ENCODE results near the gene SLC66A2.
"Not testable (repeated sequence)": the region's sequence is repeated elsewhere in the genome, so short reads cannot be mapped to it uniquely, and the experiment has no call there.

SLC66A2 gene

GRCh38 chr18:79878741-79879378 lies 72.6 kb downstream of the SLC66A2 start:
- no peak for TF ChIP-seq CSRNP3 (CRISPR knock-in tag; IDR thresholded peaks at IDR 0.05)
- TF ChIP-seq ZFP30 (CRISPR knock-in tag; IDR thresholded peaks at IDR 0.05): no peak
- no peak for TF ChIP-seq PPARA (CRISPR knock-in tag; IDR thresholded peaks at IDR 0.05; ENCODE audit: borderline replicate concordance)
- no peak for TF ChIP-seq TSHZ2 (CRISPR knock-in tag; IDR thresholded peaks at IDR 0.05)
- no peak for TF ChIP-seq POU6F1 (CRISPR knock-in tag; IDR thresholded peaks at IDR 0.05; ENCODE audit: borderline replicate concordance, low read depth)
- no peak for TF ChIP-seq ARNTL (CRISPR knock-in tag; IDR thresholded peaks at IDR 0.05; ENCODE audit: borderline replicate concordance, low read depth)
- TF ChIP-seq OSR1 (CRISPR knock-in tag; IDR thresholded peaks at IDR 0.05): no peak
- no peak for TF ChIP-seq ZC3H10 (CRISPR knock-in tag; IDR thresholded peaks at IDR 0.05)
- no peak for TF ChIP-seq ESRRG (CRISPR knock-in tag; IDR thresholded peaks at IDR 0.05)
- no peak for TF ChIP-seq RARB (CRISPR knock-in tag; IDR thresholded peaks at IDR 0.05)
- no peak for TF ChIP-seq CSDC2 (CRISPR knock-in tag; IDR thresholded peaks at IDR 0.05)
- no peak for TF ChIP-seq ZNF8 (CRISPR knock-in tag; IDR thresholded peaks at IDR 0.05)
- no peak for TF ChIP-seq BACH2 (CRISPR knock-in tag; IDR thresholded peaks at IDR 0.05; ENCODE audit: borderline replicate concordance)
- no peak for TF ChIP-seq ZNF70 (CRISPR knock-in tag; IDR thresholded peaks at IDR 0.05)
- no peak for TF ChIP-seq ZNF565 (CRISPR knock-in tag; conservative IDR thresholded peaks at IDR 0.05; ENCODE audit: low read depth)
- TF ChIP-seq TCF4 (CRISPR knock-in tag; IDR thresholded peaks at IDR 0.05; ENCODE audit: borderline replicate concordance): no peak
- no peak for TF ChIP-seq ISL1 (CRISPR knock-in tag; IDR thresholded peaks at IDR 0.05)
- TF ChIP-seq ZFP3 (CRISPR knock-in tag; IDR thresholded peaks at IDR 0.05): no peak
- no peak for TF ChIP-seq TOX (CRISPR knock-in tag; IDR thresholded peaks at IDR 0.05; ENCODE audit: borderline replicate concordance)
- no peak for TF ChIP-seq CREB5 (CRISPR knock-in tag; IDR thresholded peaks at IDR 0.05; ENCODE audit: low read depth)
- no peak for ATAC-seq

- not testable (repeated sequence) for ATAC-seq
Measured at GRCh38 chr18:79878246-79878645, 73.2 kb downstream of the SLC66A2 start.

GRCh38 chr18:79877163-79878091 lies 74.0 kb downstream of the SLC66A2 start:
- peak; percentile 33; the same call in 2 of the 3 replicates for ATAC-seq
- TF ChIP-seq CSDC2 (CRISPR knock-in tag; IDR thresholded peaks at IDR 0.05): no peak
- no peak for TF ChIP-seq BACH2 (CRISPR knock-in tag; IDR thresholded peaks at IDR 0.05; ENCODE audit: borderline replicate concordance)
- no peak for TF ChIP-seq GLIS3 (CRISPR knock-in tag; IDR thresholded peaks at IDR 0.05)
- TF ChIP-seq RARB (CRISPR knock-in tag; IDR thresholded peaks at IDR 0.05): no peak
- TF ChIP-seq ZFP3 (CRISPR knock-in tag; IDR thresholded peaks at IDR 0.05): no peak
- TF ChIP-seq PPARA (CRISPR knock-in tag; IDR thresholded peaks at IDR 0.05; ENCODE audit: borderline replicate concordance): no peak
- TF ChIP-seq ZC3H10 (CRISPR knock-in tag; IDR thresholded peaks at IDR 0.05): no peak
- no peak for TF ChIP-seq TSHZ2 (CRISPR knock-in tag; IDR thresholded peaks at IDR 0.05)
- TF ChIP-seq PATZ1 (CRISPR knock-in tag; IDR thresholded peaks at IDR 0.05; ENCODE audit: borderline replicate concordance): no peak
- no peak for TF ChIP-seq ZNF565 (CRISPR knock-in tag; conservative IDR thresholded peaks at IDR 0.05; ENCODE audit: low read depth)
- TF ChIP-seq POU6F1 (CRISPR knock-in tag; IDR thresholded peaks at IDR 0.05; ENCODE audit: borderline replicate concordance, low read depth): no peak

All from SK-N-SH treated with all-trans-retinoic acid at 6 μM for 48 hours (cell line).